WTC11 (cell line): ENCODE results near the gene ATRX. TPM values are rescaled to one million over a fixed set of nuclear protein-coding genes. Genes with fewer than 3 reads are reported as not detected.

ENCODE experiments used
- ATAC-seq: fragments of 200-7000 bp; cut with Tn5 transposase; 2 replicates; pipeline ENCODE4 v1.10.0; 2021; ENCODE audit warnings: mild to moderate bottlenecking, moderate library complexity
- CTCF ChIA-PET: fragments of 300-600 bp; sonication (Branson Sonifier 250); formaldehyde crosslinking; loops from one replicate; lab custom pipeline; 2021; ENCODE audit warnings: antibody characterized with exemption; lab: Charles Lee
- POLR2A ChIA-PET: fragments of 350-600 bp; sonication (Branson Sonifier 250); formaldehyde crosslinking; loops from one replicate; lab custom pipeline; 2021; ENCODE audit warnings: antibody characterized with exemption; lab: Charles Lee
- DNase-seq: peaks from one replicate; pipeline ENCODE4 v3.0.0; 2021; ENCODE audit warnings: low spot score
- H3K27ac Mint-ChIP-seq: 2 replicates; pipeline ENCODE4 v1.8.0; 2021; ENCODE audit warnings: mixed read lengths
- H3K27me3 Mint-ChIP-seq: 2 replicates; pipeline ENCODE4 v1.8.0; 2021; ENCODE audit warnings: low read depth, mild to moderate bottlenecking, moderate library complexity, mixed read lengths
- H3K36me3 Mint-ChIP-seq: 2 replicates; pipeline ENCODE4 v1.8.0; 2021; ENCODE audit warnings: mixed read lengths
- H3K4me1 Mint-ChIP-seq: 2 replicates; pipeline ENCODE4 v1.8.0; 2022; ENCODE audit warnings: mixed read lengths
- H3K4me3 Mint-ChIP-seq: 2 replicates; pipeline ENCODE4 v1.8.0; 2021; ENCODE audit warnings: mild to moderate bottlenecking, moderate library complexity, mixed read lengths
- H3K9me3 Mint-ChIP-seq: 2 replicates; pipeline ENCODE4 v1.8.0; 2021; ENCODE audit warnings: mixed read lengths
- ATF1 ChIP-seq: sonication (generic); formaldehyde crosslinking; IDR thresholded peaks from 2 replicates; pipeline ENCODE4 v1.8.1; 2023; ENCODE audit warnings: mild to moderate bottlenecking, moderate library complexity, missing genetic modification reagents
- CREM ChIP-seq: sonication (generic); formaldehyde crosslinking; IDR thresholded peaks from 2 replicates; pipeline ENCODE4 v1.8.1; 2022; ENCODE audit warnings: mild to moderate bottlenecking, missing genetic modification reagents, moderate library complexity
- ETV6 ChIP-seq: sonication (generic); formaldehyde crosslinking; IDR thresholded peaks from 2 replicates; pipeline ENCODE4 v1.8.1; 2022; ENCODE audit warnings: mild to moderate bottlenecking, missing genetic modification reagents
- GRHL2 ChIP-seq: fragments of 250-450 bp; sonication (Bioruptor Pico); IDR thresholded peaks from 2 replicates; pipeline ENCODE4 v1.8.0; 2022; ENCODE audit warnings: mild to moderate bottlenecking, moderate library complexity; ENCODE audit not compliant: insufficient replicate concordance, severe bottlenecking
- IRF1 ChIP-seq: sonication (generic); formaldehyde crosslinking; IDR thresholded peaks from 2 replicates; pipeline ENCODE4 v1.8.0; 2023; ENCODE audit warnings: missing genetic modification reagents
- MXD4 ChIP-seq: fragments of 250-450 bp; sonication (Bioruptor Pico); IDR thresholded peaks from 2 replicates; pipeline ENCODE4 v1.8.0; 2021; ENCODE audit warnings: mild to moderate bottlenecking, moderate library complexity, borderline replicate concordance
- NFATC4 ChIP-seq: fragments of 250-450 bp; sonication (Bioruptor Pico); IDR thresholded peaks from 2 replicates; pipeline ENCODE4 v1.9.0; 2021; ENCODE audit warnings: mild to moderate bottlenecking
- NFYB ChIP-seq: sonication (generic); formaldehyde crosslinking; conservative IDR thresholded peaks from 2 replicates; pipeline ENCODE4 v1.8.0; 2022; ENCODE audit warnings: low read depth, missing genetic modification reagents
- NR2C2 ChIP-seq: sonication (generic); formaldehyde crosslinking; IDR thresholded peaks from 2 replicates; pipeline ENCODE4 v1.8.0; 2022; ENCODE audit warnings: mild to moderate bottlenecking, missing genetic modification reagents
- PRRX2 ChIP-seq: fragments of 250-450 bp; sonication (Bioruptor Pico); IDR thresholded peaks from 2 replicates; pipeline ENCODE4 v1.8.0; 2021; ENCODE audit warnings: mild to moderate bottlenecking
- TEAD1 ChIP-seq: sonication (generic); formaldehyde crosslinking; IDR thresholded peaks from 2 replicates; pipeline ENCODE4 v1.8.0; 2022; ENCODE audit warnings: mild to moderate bottlenecking, missing genetic modification reagents
- TEAD4 ChIP-seq: sonication (generic); formaldehyde crosslinking; IDR thresholded peaks from 2 replicates; pipeline ENCODE4 v1.8.0; 2022; ENCODE audit warnings: mild to moderate bottlenecking, missing genetic modification reagents
- ZNF425 ChIP-seq: fragments of 250-450 bp; sonication (Bioruptor Pico); conservative IDR thresholded peaks from 2 replicates; pipeline ENCODE4 v1.9.0; 2021; ENCODE audit warnings: mild to moderate bottlenecking
- ZNF671 ChIP-seq: fragments of 250-450 bp; sonication (Bioruptor Pico); IDR thresholded peaks from 2 replicates; pipeline ENCODE4 v1.8.0; 2021; ENCODE audit warnings: mild to moderate bottlenecking
- total RNA-seq: library from RNA; stranded (reverse); gene quantifications from 3 replicates; pipeline ENCODE4 v1.2.3, GENCODE V29; 2021
- TF ChIP-seq, protein P1 (sequence below): sonication (generic); formaldehyde crosslinking; IDR thresholded peaks from 2 replicates; pipeline ENCODE4 v1.8.0; 2022; ENCODE audit warnings: mild to moderate bottlenecking, missing genetic modification reagents
- TF ChIP-seq, protein P2 (sequence below): fragments of 250-450 bp; sonication (Bioruptor Pico); IDR thresholded peaks from 2 replicates; pipeline ENCODE4 v1.8.0; 2021; ENCODE audit warnings: mild to moderate bottlenecking
- TF ChIP-seq, protein P3 (sequence below): fragments of 250-450 bp; sonication (Bioruptor Pico); IDR thresholded peaks from 2 replicates; pipeline ENCODE4 v1.9.0; 2021; ENCODE audit warnings: mild to moderate bottlenecking

ATRX gene
- total RNA-seq, 1 experiment from 2014 or later, result 96.6 TPM

GRCh38 chrX:77679144-77679543, 106.9 kb downstream of the ATRX start (continued):
- TF ChIP-seq IRF1 (CRISPR knock-in tag) (no peak), GRHL2 (CRISPR knock-in tag) (no peak), NFYB (CRISPR knock-in tag) (no peak), MXD4 (CRISPR knock-in tag) (no peak), ZNF425 (no peak), CREM (no peak)
- TF ChIP-seq, protein P1, sequence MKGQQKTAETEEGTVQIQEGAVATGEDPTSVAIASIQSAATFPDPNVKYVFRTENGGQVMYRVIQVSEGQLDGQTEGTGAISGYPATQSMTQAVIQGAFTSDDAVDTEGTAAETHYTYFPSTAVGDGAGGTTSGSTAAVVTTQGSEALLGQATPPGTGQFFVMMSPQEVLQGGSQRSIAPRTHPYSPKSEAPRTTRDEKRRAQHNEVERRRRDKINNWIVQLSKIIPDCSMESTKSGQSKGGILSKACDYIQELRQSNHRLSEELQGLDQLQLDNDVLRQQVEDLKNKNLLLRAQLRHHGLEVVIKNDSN (CRISPR knock-in tag), result no peak

DNA sequence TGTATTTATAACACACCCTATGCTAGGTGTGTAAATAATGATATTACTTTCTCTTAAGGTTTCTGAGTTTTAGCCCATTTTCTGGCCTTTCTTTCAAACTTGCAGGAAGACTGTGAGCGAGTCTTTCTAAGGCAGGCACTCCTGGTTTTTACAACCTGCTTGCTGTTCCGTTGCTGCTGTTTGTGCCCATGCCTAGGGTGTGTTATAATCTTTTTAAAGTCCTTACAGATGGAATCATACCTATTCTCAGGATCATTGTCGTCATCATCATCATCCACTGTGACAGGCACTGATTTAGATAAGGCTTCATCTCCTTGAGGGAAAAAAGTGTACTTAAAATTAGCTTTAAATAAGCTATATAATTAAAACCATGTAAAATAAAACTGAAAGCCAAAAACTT, 110.0 kb downstream of the ATRX start:
- TF ChIP-seq, protein P2, sequence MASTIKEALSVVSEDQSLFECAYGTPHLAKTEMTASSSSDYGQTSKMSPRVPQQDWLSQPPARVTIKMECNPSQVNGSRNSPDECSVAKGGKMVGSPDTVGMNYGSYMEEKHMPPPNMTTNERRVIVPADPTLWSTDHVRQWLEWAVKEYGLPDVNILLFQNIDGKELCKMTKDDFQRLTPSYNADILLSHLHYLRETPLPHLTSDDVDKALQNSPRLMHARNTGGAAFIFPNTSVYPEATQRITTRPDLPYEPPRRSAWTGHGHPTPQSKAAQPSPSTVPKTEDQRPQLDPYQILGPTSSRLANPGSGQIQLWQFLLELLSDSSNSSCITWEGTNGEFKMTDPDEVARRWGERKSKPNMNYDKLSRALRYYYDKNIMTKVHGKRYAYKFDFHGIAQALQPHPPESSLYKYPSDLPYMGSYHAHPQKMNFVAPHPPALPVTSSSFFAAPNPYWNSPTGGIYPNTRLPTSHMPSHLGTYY (CRISPR knock-in tag), result no peak
- no peak for TF ChIP-seq TEAD1
- TF ChIP-seq ZNF671 (CRISPR knock-in tag), result no peak
- no peak for TF ChIP-seq MXD4 (CRISPR knock-in tag)
- TF ChIP-seq, protein P3, sequence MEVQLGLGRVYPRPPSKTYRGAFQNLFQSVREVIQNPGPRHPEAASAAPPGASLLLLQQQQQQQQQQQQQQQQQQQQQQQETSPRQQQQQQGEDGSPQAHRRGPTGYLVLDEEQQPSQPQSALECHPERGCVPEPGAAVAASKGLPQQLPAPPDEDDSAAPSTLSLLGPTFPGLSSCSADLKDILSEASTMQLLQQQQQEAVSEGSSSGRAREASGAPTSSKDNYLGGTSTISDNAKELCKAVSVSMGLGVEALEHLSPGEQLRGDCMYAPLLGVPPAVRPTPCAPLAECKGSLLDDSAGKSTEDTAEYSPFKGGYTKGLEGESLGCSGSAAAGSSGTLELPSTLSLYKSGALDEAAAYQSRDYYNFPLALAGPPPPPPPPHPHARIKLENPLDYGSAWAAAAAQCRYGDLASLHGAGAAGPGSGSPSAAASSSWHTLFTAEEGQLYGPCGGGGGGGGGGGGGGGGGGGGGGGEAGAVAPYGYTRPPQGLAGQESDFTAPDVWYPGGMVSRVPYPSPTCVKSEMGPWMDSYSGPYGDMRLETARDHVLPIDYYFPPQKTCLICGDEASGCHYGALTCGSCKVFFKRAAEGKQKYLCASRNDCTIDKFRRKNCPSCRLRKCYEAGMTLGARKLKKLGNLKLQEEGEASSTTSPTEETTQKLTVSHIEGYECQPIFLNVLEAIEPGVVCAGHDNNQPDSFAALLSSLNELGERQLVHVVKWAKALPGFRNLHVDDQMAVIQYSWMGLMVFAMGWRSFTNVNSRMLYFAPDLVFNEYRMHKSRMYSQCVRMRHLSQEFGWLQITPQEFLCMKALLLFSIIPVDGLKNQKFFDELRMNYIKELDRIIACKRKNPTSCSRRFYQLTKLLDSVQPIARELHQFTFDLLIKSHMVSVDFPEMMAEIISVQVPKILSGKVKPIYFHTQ (CRISPR knock-in tag), result no peak
- no peak for TF ChIP-seq TEAD4 (CRISPR knock-in tag)
- TF ChIP-seq NR2C2 (CRISPR knock-in tag), result no peak
- TF ChIP-seq PRRX2, result no peak
- no peak for TF ChIP-seq ATF1 (CRISPR knock-in tag)
- no peak for TF ChIP-seq ETV6 (CRISPR knock-in tag)
- TF ChIP-seq NFATC4 (CRISPR knock-in tag), result no peak
- TF ChIP-seq, all 79 proteins: peak for 0
- CTCF ChIA-PET, result no interaction called here
- no peak for DNase-seq
- 0 out of 2 replicates have a peak, but pooled peaks cover 6% of the 10 kb centered on the region for H3K4me1 Mint-ChIP-seq
- H3K4me3 Mint-ChIP-seq, result no peak overlapping the region
- no peak overlapping the region for H3K27ac Mint-ChIP-seq
- H3K9me3 Mint-ChIP-seq, result no peaks in the 10 kb centered on the region
- H3K36me3 Mint-ChIP-seq, result no peaks in the 10 kb centered on the region
- no peaks in the 10 kb centered on the region for H3K27me3 Mint-ChIP-seq
- POLR2A ChIA-PET, result no interaction called here
- ATAC-seq, result no peak
